ENCODE measurements around the gene ASIC2. TPM values are rescaled to one million over a fixed set of nuclear protein-coding genes. Genes with fewer than 3 reads are reported as not detected.

Gene ASIC2
- total and polyA plus RNA-seq, 2 donors (not counting 3 experiments of a cell fraction or from before 2014, with no cell fraction given): not detected

- H2AFZ ChIP-seq (ENCODE audit: low read depth, low read length): no peak overlapping the region
- H3K27ac ChIP-seq (ENCODE audit: insufficient read depth, low read depth, low read length): no peak overlapping the region
- intact Hi-C loops (cut with micrococcal nuclease): no loop called here
- H3K79me2 ChIP-seq (ENCODE audit: control insufficient read depth, insufficient read depth, low read length): no peaks in the 10 kb centered on the region
- no peaks in the 10 kb centered on the region for H3K9me1 ChIP-seq (replicated peaks; ENCODE audit: control insufficient read depth, extremely low read depth, insufficient read depth, low read length)
- no peaks in the 10 kb centered on the region for H3K4me1 ChIP-seq (ENCODE audit: control insufficient read depth, extremely low read depth, insufficient read depth, low read length)
- FAIRE-seq (no peak), DNase-seq (ENCODE audit: low read depth, low spot score) (no peak)
- no TSS peak for BruUV-seq (replicated peaks)
- dilution Hi-C loops (cut with MboI; ENCODE audit: extremely low pct_ligation_motif_present, low sequenced_read_pairs): no loop called here
- no peaks in the 10 kb centered on the region for H3K36me3 ChIP-seq (ENCODE audit: control insufficient read depth in 2 of 2, extremely low read depth in 1 of 2, insufficient read depth in 2 of 2, low read length in 2 of 2)
- H3K9ac ChIP-seq (replicated peaks; ENCODE audit: extremely low read depth, insufficient read depth, low read length): no peak overlapping the region
- ChIA-PET POLR2A (no interaction called here), CTCF (no interaction called here)
- no peak overlapping the region for H3K4me2 ChIP-seq (ENCODE audit: insufficient read depth, low read length)
- no peaks in the 10 kb centered on the region for H3K9me3 ChIP-seq (replicated peaks; ENCODE audit: control insufficient read depth, insufficient read depth, low read length)
- no peaks in the 10 kb centered on the region for H4K20me1 ChIP-seq (replicated peaks; ENCODE audit: control insufficient read depth, extremely low read depth, insufficient read depth, low read length)
- no peaks in the 10 kb centered on the region for H3K27me3 ChIP-seq (ENCODE audit: control insufficient read depth in 2 of 2, insufficient read depth in 2 of 2, low read length in 2 of 2)
- TF ChIP-seq FOS (IDR thresholded peaks at IDR 0.05; ENCODE audit: borderline replicate concordance, insufficient read depth, low read length) (no peak), MYC (IDR thresholded peaks at IDR 0.05; ENCODE audit: low read depth, low read length) (no peak), POLR2A (IDR thresholded peaks at IDR 0.05; ENCODE audit: low read depth, low read length) (no peak), MAX (IDR thresholded peaks at IDR 0.05; ENCODE audit: insufficient read depth, insufficient read length) (no peak), GATA2 (IDR thresholded peaks at IDR 0.05; ENCODE audit: insufficient read depth, insufficient read length, low read depth, low read length) (no peak), EZH2 (IDR thresholded peaks at IDR 0.05; ENCODE audit: borderline replicate concordance, low read depth, low read length, severe bottlenecking) (no peak), POLR2AphosphoS5 (IDR thresholded peaks at IDR 0.05; ENCODE audit: insufficient read depth, low read depth, low read length) (no peak), CTCF (IDR thresholded peaks at IDR 0.05; ENCODE audit: extremely low read depth in 1 of 2, insufficient read depth in 1 of 2, low read depth in 1 of 2, low read length in 2 of 2) (no peak), JUN (IDR thresholded peaks at IDR 0.05; ENCODE audit: borderline replicate concordance, insufficient read depth, insufficient read length, low read depth) (no peak)
- H3K4me3 ChIP-seq (replicated peaks in 1 of 3; ENCODE audit: insufficient read depth in 1 of 3, low read depth in 1 of 3, low read length in 3 of 3): no peak overlapping the region
Observed at GRCh38 chr17:33072421-33073161, 220.5 kb downstream of the ASIC2 start.

Measured in endothelial cell of umbilical vein (primary cell).